ENCODE results near the gene NFAT5.

NFAT5 gene

DNA sequence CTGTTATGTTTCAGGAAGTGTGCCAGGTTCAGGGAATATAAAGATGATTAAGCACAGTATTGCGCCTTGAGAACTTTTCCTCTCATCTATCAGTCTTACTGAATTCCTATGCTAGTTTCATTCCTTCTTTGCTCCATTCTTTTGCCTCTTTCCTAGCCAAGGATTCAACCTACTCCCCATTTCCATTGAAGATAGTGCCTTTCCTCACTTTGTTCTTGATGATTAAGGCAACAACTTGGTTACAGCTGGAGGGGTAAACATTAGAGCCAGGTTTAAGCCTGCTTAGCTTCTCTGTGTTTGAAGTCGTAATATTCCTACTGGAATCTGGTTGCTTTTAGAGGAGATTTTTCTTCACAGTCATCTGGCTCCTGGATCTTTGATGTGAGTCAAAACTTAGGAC lies 85.5 kb downstream of the NFAT5 start:
- no peaks in the 10 kb centered on the region for H3K36me3 ChIP-seq (ENCODE audit: control insufficient read depth, insufficient read depth, low read length)

DNA sequence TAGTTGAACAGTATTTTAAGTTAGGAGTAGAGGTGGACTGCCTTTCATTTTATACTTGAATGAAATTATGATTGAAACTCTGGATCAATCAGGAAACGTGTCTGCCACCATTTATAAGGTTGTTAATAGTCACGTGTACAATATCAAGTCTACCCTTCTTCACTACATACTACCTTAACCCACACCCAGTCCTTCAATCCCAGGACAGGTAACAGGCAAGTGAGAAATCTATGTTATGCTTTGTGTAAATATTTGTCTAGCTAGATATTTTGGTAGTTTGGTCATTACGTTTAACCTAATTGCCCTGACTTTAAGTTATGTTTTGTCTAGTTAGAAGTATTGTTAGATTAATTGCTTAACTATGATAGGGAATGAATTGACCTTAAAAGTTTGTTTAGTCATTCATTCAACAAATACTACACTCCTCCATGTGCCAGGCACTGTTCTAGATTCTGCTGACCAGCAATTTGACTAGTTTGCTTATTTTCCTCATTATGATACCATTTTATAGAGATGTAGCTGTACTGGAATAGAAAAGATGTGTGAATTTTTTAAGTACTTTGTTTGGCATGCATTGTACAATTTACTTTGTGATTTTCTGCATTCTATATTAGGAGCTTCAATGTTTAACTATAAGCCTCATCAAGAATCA lies 88.6 kb downstream of the NFAT5 start:
- H3K9ac ChIP-seq, result no peak overlapping the region
- no peaks in the 10 kb centered on the region for H3K27me3 ChIP-seq (ENCODE audit: control insufficient read depth, insufficient read depth, low read length)
- no peak overlapping the region for H3K4me3 ChIP-seq (ENCODE audit: low read depth, low read length)
- H3K4me2 ChIP-seq (ENCODE audit: low read length), result no peak overlapping the region
- H3K4me1 ChIP-seq, result no peaks in the 10 kb centered on the region
- H3K79me2 ChIP-seq, result no peaks in the 10 kb centered on the region
- H3K27ac ChIP-seq, result no peak overlapping the region
- H3K36me3 ChIP-seq (ENCODE audit: control insufficient read depth, insufficient read depth, low read length), result no peaks in the 10 kb centered on the region
- TF ChIP-seq, protein P1, sequence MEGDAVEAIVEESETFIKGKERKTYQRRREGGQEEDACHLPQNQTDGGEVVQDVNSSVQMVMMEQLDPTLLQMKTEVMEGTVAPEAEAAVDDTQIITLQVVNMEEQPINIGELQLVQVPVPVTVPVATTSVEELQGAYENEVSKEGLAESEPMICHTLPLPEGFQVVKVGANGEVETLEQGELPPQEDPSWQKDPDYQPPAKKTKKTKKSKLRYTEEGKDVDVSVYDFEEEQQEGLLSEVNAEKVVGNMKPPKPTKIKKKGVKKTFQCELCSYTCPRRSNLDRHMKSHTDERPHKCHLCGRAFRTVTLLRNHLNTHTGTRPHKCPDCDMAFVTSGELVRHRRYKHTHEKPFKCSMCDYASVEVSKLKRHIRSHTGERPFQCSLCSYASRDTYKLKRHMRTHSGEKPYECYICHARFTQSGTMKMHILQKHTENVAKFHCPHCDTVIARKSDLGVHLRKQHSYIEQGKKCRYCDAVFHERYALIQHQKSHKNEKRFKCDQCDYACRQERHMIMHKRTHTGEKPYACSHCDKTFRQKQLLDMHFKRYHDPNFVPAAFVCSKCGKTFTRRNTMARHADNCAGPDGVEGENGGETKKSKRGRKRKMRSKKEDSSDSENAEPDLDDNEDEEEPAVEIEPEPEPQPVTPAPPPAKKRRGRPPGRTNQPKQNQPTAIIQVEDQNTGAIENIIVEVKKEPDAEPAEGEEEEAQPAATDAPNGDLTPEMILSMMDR (IDR thresholded peaks at IDR 0.05), result no peak
- no peak overlapping the region for H2AFZ ChIP-seq
- H3K9me3 ChIP-seq (ENCODE audit: control insufficient read depth, low read length), result no peaks in the 10 kb centered on the region

More for the DNA sequence above, 85.5 kb downstream of the NFAT5 start:
- TF ChIP-seq, protein P1 (IDR thresholded peaks at IDR 0.05), result no peak
- H3K4me1 ChIP-seq, result no peaks in the 10 kb centered on the region
- peaks cover 5% of the 10 kb centered on the region for H3K79me2 ChIP-seq
- H3K9ac ChIP-seq, result no peak overlapping the region
- H3K27ac ChIP-seq, result no peak overlapping the region
- no peaks in the 10 kb centered on the region for H3K9me3 ChIP-seq (ENCODE audit: control insufficient read depth, low read length)
- no peak overlapping the region for H2AFZ ChIP-seq
- H3K27me3 ChIP-seq (ENCODE audit: control insufficient read depth, insufficient read depth, low read length), result no peaks in the 10 kb centered on the region
- H3K4me2 ChIP-seq (ENCODE audit: low read length), result no peak overlapping the region
- H3K4me3 ChIP-seq (ENCODE audit: low read depth, low read length), result no peak overlapping the region

DNA sequence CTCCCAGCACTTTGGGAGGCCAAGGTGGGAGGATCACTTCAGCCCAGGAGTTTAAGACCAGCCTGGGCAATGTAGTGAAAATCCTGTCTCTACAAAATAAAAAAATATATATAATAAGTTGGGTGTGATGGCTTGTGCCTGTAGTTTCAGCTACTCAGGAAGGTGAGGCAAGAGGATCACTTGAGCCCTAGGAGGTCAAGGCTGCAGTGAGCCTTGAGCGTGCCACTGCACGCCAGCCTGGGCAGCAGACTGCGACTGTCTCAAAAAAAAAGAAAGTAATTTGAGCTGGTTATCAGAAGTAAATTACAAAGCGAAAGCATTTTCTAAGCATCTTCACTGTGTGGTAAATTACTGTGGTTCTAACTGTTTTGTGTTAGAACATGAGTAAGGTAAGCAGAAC lies 94.4 kb downstream of the NFAT5 start:
- H3K4me3 ChIP-seq (ENCODE audit: low read depth, low read length), result no peak overlapping the region
- no peak overlapping the region for H3K4me2 ChIP-seq (ENCODE audit: low read length)
- no peak overlapping the region for H3K27ac ChIP-seq
- no peak overlapping the region for H3K9ac ChIP-seq
- no peaks in the 10 kb centered on the region for H3K27me3 ChIP-seq (ENCODE audit: control insufficient read depth, insufficient read depth, low read length)
- H3K79me2 ChIP-seq, result no peaks in the 10 kb centered on the region
- no peaks in the 10 kb centered on the region for H3K9me3 ChIP-seq (ENCODE audit: control insufficient read depth, low read length)
- TF ChIP-seq, protein P1 (IDR thresholded peaks at IDR 0.05), result no peak
- no peaks in the 10 kb centered on the region for H3K36me3 ChIP-seq (ENCODE audit: control insufficient read depth, insufficient read depth, low read length)
- H3K4me1 ChIP-seq, result no peaks in the 10 kb centered on the region
- H2AFZ ChIP-seq, result no peak overlapping the region

DNA sequence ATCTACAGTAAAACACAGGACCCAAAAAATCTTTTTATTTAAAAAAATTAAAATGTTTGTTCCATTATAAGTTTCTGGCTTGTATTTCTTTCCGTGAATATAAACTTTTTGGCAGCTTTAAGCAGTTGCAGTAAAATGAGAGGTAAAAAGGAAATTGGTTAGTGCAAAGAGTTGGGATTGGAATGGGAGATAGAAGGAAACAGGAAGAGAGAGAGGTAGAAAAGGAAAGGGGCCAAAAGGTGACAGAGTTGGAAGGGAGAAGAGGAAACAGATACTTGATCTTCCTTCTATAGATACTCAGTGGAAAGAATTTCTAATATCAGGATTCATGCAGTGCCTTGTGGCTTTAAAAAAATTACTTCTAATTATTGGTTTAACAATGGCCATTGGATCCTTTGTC lies 97.1 kb downstream of the NFAT5 start:
- H3K27ac ChIP-seq, result no peak overlapping the region
- TF ChIP-seq, protein P1 (IDR thresholded peaks at IDR 0.05), result no peak
- H3K27me3 ChIP-seq (ENCODE audit: control insufficient read depth, insufficient read depth, low read length), result no peaks in the 10 kb centered on the region
- H3K4me2 ChIP-seq (ENCODE audit: low read length), result no peak overlapping the region
- H3K9me3 ChIP-seq (ENCODE audit: control insufficient read depth, low read length), result no peaks in the 10 kb centered on the region
- H3K4me1 ChIP-seq, result no peaks in the 10 kb centered on the region
- no peak overlapping the region for H3K4me3 ChIP-seq (ENCODE audit: low read depth, low read length)
- no peaks in the 10 kb centered on the region for H3K79me2 ChIP-seq
- H3K9ac ChIP-seq, result no peak overlapping the region
- no peak overlapping the region for H2AFZ ChIP-seq
- no peaks in the 10 kb centered on the region for H3K36me3 ChIP-seq (ENCODE audit: control insufficient read depth, insufficient read depth, low read length)

DNA sequence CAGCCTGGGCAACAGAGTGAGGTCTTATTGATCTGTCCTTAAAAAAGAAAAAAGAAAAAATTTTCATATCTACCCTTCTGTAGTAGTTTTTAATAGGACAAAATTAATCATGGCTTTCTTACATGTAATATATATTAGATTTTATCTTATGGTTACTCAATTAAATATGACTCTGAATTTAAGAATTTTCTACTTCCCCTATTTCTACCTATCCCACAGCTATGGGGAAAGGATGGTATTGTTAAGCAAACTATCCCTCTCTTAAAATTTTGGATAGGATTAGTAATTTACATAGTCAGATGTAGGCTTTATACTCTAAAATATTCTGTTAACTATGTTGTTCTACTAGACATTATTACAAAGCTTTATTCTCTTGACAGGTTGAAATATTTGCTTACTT lies 98.1 kb downstream of the NFAT5 start:
- H3K36me3 ChIP-seq (ENCODE audit: control insufficient read depth, insufficient read depth, low read length), result no peaks in the 10 kb centered on the region
- H3K9ac ChIP-seq, result no peak overlapping the region
- no peak overlapping the region for H2AFZ ChIP-seq
- no peak overlapping the region for H3K4me2 ChIP-seq (ENCODE audit: low read length)
- no peaks in the 10 kb centered on the region for H3K4me1 ChIP-seq
- peaks cover under 1% of the 10 kb centered on the region for H3K79me2 ChIP-seq
- no peaks in the 10 kb centered on the region for H3K9me3 ChIP-seq (ENCODE audit: control insufficient read depth, low read length)
- H3K27ac ChIP-seq, result no peak overlapping the region
- no peaks in the 10 kb centered on the region for H3K27me3 ChIP-seq (ENCODE audit: control insufficient read depth, insufficient read depth, low read length)
- H3K4me3 ChIP-seq (ENCODE audit: low read depth, low read length), result no peak overlapping the region
- TF ChIP-seq, protein P1 (IDR thresholded peaks at IDR 0.05), result no peak
